H1 (cell line): ENCODE data around the gene MAGOHB. TPM values are rescaled to one million over a fixed set of nuclear protein-coding genes. Genes with fewer than 3 reads are reported as not detected.

Source experiments
- CTCF ChIA-PET: fragments of 300-600 bp; sonication (Branson Sonifier 250); formaldehyde crosslinking; loops from one replicate; lab custom pipeline; 2021; ENCODE audit not compliant: partially characterized antibody; lab: Charles Lee
- POLR2A ChIA-PET: fragments of 300-600 bp; sonication (Branson Sonifier 250); formaldehyde crosslinking; loops from one replicate; lab custom pipeline; 2021; ENCODE audit warnings: inconsistent platforms; ENCODE audit not compliant: partially characterized antibody; lab: Charles Lee
- DNase-seq, 2 experiments: peaks; one replicate each; pipeline versions ENCODE4 v3.0.0 to v3.0.0-alpha.2; 2010 to 2022; ENCODE audit warnings: low spot score in 2 of 2, low read depth in 1 of 2, mixed read lengths in 1 of 2
- FAIRE-seq: peaks from 2 replicates; lab custom pipeline; 2011; peaks lifted over from hg19 to GRCh38; lab: Jason Lieb, UNC
- H2AFZ ChIP-seq: 2 replicates; pipeline ENCODE4 v1.8.1; 2012; ENCODE audit warnings: low read length, inconsistent platforms
- H2AK5ac ChIP-seq: 2 replicates; pipeline ENCODE4 v1.6.1; 2013; ENCODE audit warnings: low read depth, low read length
- H2BK120ac ChIP-seq: replicated peaks from 2 replicates; pipeline ENCODE3; 2013; ENCODE audit warnings: low read depth, low read length, inconsistent platforms
- H2BK12ac ChIP-seq: 2 replicates; pipeline ENCODE4 v1.6.1; 2013; ENCODE audit warnings: low read depth, low read length
- H2BK15ac ChIP-seq: 2 replicates; pipeline ENCODE4 v1.6.1; 2013; ENCODE audit warnings: low read length
- H2BK20ac ChIP-seq: 2 replicates; pipeline ENCODE4 v1.6.1; 2013; ENCODE audit warnings: low read length
- H2BK5ac ChIP-seq: 2 replicates; pipeline ENCODE4 v1.6.1; 2013; ENCODE audit warnings: low read depth, low read length
- H3K14ac ChIP-seq: 2 replicates; pipeline ENCODE4 v1.6.1; 2013; ENCODE audit warnings: inconsistent platforms; ENCODE audit not compliant: insufficient read length
- H3K18ac ChIP-seq: 2 replicates; pipeline ENCODE4 v1.6.1; 2013; ENCODE audit warnings: low read length; ENCODE audit errors: extremely low read depth
- H3K23ac ChIP-seq: 2 replicates; pipeline ENCODE4 v1.6.1; 2013; ENCODE audit warnings: inconsistent platforms; ENCODE audit not compliant: insufficient read length
- H3K23me2 ChIP-seq: 2 replicates; pipeline ENCODE4 v1.6.1; 2013; ENCODE audit warnings: low read depth, low read length
- H3K27ac ChIP-seq: 2 replicates; pipeline ENCODE4 v1.6.1; 2011; ENCODE audit warnings: low read depth, low read length, inconsistent platforms
- H3K27me3 ChIP-seq, 4 experiments: replicated peaks in 1 of 4; 1 replicate in 1 of 4; 2 replicates in 3 of 4; pipeline versions ENCODE4 v1.6.1 to v1.8.1; 2011 to 2013; ENCODE audit warnings: low read length in 3 of 4, mild to moderate bottlenecking in 3 of 4, inconsistent platforms in 2 of 4, mixed read lengths in 2 of 4, moderate library complexity in 1 of 4; ENCODE audit not compliant: control insufficient read depth in 3 of 4, insufficient read depth in 3 of 4; ENCODE audit errors: extremely low read depth in 1 of 4
- H3K36me3 ChIP-seq, 4 experiments: 2 replicates each; pipeline versions ENCODE4 v1.6.1 to v1.8.1; 2011 to 2013; ENCODE audit warnings: mild to moderate bottlenecking in 4 of 4, low read length in 3 of 4, moderate library complexity in 2 of 4, control low read depth in 1 of 4, inconsistent platforms in 1 of 4; ENCODE audit not compliant: insufficient read depth in 4 of 4, control insufficient read depth in 2 of 4
- H3K4ac ChIP-seq: replicated peaks from 2 replicates; pipeline ENCODE3; 2013; ENCODE audit warnings: low read length, low read depth, mixed read lengths, inconsistent platforms; ENCODE audit not compliant: insufficient read length
- H3K4me1 ChIP-seq, 4 experiments: replicated peaks in 1 of 4; 1 replicate in 1 of 4; 2 replicates in 3 of 4; pipeline versions ENCODE4 v1.6.1 to v1.8.1; 2011 to 2013; ENCODE audit warnings: low read length in 3 of 4, inconsistent platforms in 2 of 4, mixed read lengths in 1 of 4; ENCODE audit not compliant: insufficient read depth in 4 of 4, control insufficient read depth in 3 of 4
- H3K4me2 ChIP-seq, 2 experiments: 2 replicates each; pipeline versions ENCODE4 v1.6.1 to v1.8.1; 2011 to 2013; ENCODE audit warnings: low read depth in 2 of 2, low read length in 2 of 2, control low read depth in 1 of 2, inconsistent platforms in 1 of 2, mild to moderate bottlenecking in 1 of 2; ENCODE audit not compliant: insufficient read depth in 1 of 2
- H3K4me3 ChIP-seq, 4 experiments: fragments of 200-600, 300-600 bp in 1 of 4; sonication (generic), shearing (Covaris generic), sonication (Bioruptor Twin) in 1 of 4; 2 replicates each; pipeline versions ENCODE4 v1.5.1 to v1.8.1; 2011 to 2016; ENCODE audit warnings: low read length in 4 of 4, low read depth in 3 of 4, control low read depth in 2 of 4, inconsistent platforms in 2 of 4, mild to moderate bottlenecking in 2 of 4, mixed read lengths in 1 of 4, moderate library complexity in 1 of 4; ENCODE audit not compliant: insufficient read depth in 2 of 4; ENCODE audit errors: extremely low read depth in 1 of 4
- H3K56ac ChIP-seq: replicated peaks from 2 replicates; pipeline ENCODE3; 2013; ENCODE audit warnings: low read depth, mild to moderate bottlenecking, mixed read lengths, low read length, inconsistent platforms; ENCODE audit not compliant: insufficient read length
- H3K79me1 ChIP-seq: 2 replicates; pipeline ENCODE4 v1.6.1; 2013; ENCODE audit warnings: low read depth, low read length, control low read depth
- H3K79me2 ChIP-seq, 2 experiments: 2 replicates each; pipeline versions ENCODE4 v1.6.1 to v1.8.1; 2012 to 2013; ENCODE audit warnings: low read length in 2 of 2, mild to moderate bottlenecking in 2 of 2, inconsistent platforms in 1 of 2; ENCODE audit not compliant: insufficient read depth in 2 of 2, control insufficient read depth in 1 of 2
- H3K9ac ChIP-seq, 4 experiments: replicated peaks in 1 of 4; 1 replicate in 1 of 4; 2 replicates in 3 of 4; pipeline versions ENCODE4 v1.6.1 to v1.8.1; 2011 to 2013; ENCODE audit warnings: low read depth in 3 of 4, low read length in 3 of 4, control low read depth in 2 of 4, mild to moderate bottlenecking in 2 of 4, moderate library complexity in 2 of 4, inconsistent platforms in 1 of 4; ENCODE audit errors: extremely low read depth in 1 of 4
- H3K9me3 ChIP-seq, 2 experiments: 2 replicates each; pipeline versions ENCODE4 v1.6.1 to v1.8.1; 2012 to 2013; ENCODE audit warnings: mild to moderate bottlenecking in 2 of 2, moderate library complexity in 2 of 2, control low read depth in 1 of 2, inconsistent platforms in 1 of 2, low read depth in 1 of 2, low read length in 1 of 2, mixed read lengths in 1 of 2; ENCODE audit not compliant: insufficient read depth in 2 of 2
- H4K20me1 ChIP-seq, 2 experiments: replicated peaks in 1 of 2; 2 replicates each; pipeline versions ENCODE3 to v1.8.1; 2011 to 2013; ENCODE audit warnings: inconsistent platforms in 2 of 2, low read length in 2 of 2, mild to moderate bottlenecking in 1 of 2; ENCODE audit not compliant: insufficient read depth in 2 of 2, control insufficient read depth in 1 of 2
- H4K5ac ChIP-seq: 2 replicates; pipeline ENCODE4 v1.6.1; 2013; ENCODE audit warnings: low read length, low read depth, mixed read lengths, inconsistent platforms; ENCODE audit not compliant: insufficient read length
- H4K8ac ChIP-seq: 2 replicates; pipeline ENCODE4 v1.8.0; 2013; ENCODE audit warnings: mild to moderate bottlenecking, moderate library complexity, low read length, inconsistent platforms; ENCODE audit not compliant: insufficient read depth; ENCODE audit errors: extremely low read depth
- H4K91ac ChIP-seq: replicated peaks from 2 replicates; pipeline ENCODE3; 2013; ENCODE audit warnings: low read length, mixed read lengths, inconsistent platforms; ENCODE audit not compliant: insufficient read length
- CHD2 ChIP-seq: IDR thresholded peaks from 2 replicates; pipeline ENCODE4 v1.6.1; 2012; ENCODE audit warnings: low read length, improper control_type of control experiment
- CTBP2 ChIP-seq: IDR thresholded peaks from 2 replicates; pipeline ENCODE4 v1.7.0; 2011; ENCODE audit warnings: borderline replicate concordance, mild to moderate bottlenecking, moderate library complexity, mixed read lengths, low read length; ENCODE audit not compliant: insufficient read depth, insufficient read length
- EGR1 ChIP-seq: IDR thresholded peaks from 2 replicates; pipeline ENCODE4 v1.6.1; 2011; ENCODE audit warnings: low read depth, low read length, borderline replicate concordance
- SUZ12 ChIP-seq: fragments of 200-600 bp; sonication (generic); IDR thresholded peaks from 2 replicates; pipeline ENCODE4 v1.6.1; 2012; ENCODE audit warnings: mild to moderate bottlenecking, inconsistent platforms, low read length, moderate library complexity, mixed read lengths
- TCF12 ChIP-seq: IDR thresholded peaks from 2 replicates; pipeline ENCODE4 v1.6.1; 2011; ENCODE audit warnings: low read depth, mild to moderate bottlenecking, low read length
- WGBS, 2 experiments: shearing (Covaris generic) in 1 of 2; methylation state at CpG; one replicate each; pipeline versions ENCODE4 v1.1.6 to v1.1.7; 2013 to 2015; ENCODE audit warnings: low lambda C conversion rate in 2 of 2, mixed read lengths in 2 of 2, inconsistent platforms in 1 of 2, low coverage in 1 of 2, missing lambda C conversion rate in 1 of 2; ENCODE audit not compliant: insufficient replicate concordance in 2 of 2, insufficient coverage in 1 of 2, insufficient read length in 1 of 2; ENCODE audit errors: extremely low coverage in 1 of 2, missing lambda C conversion rate in 1 of 2; 5-methylcytosine and 5-hydroxymethylcytosine counted together
- polyA plus RNA-seq, 7 experiments: library from polyadenylated mRNA; depleted of rRNA in 3 of 7; stranded (reverse) in 5 of 7; unstranded in 2 of 7; fragments of >200 nt in 5 of 7; fragments of 200-250 nt in 2 of 7; gene quantifications; 1 replicate in 5 of 7; 2 replicates in 1 of 7; 4 replicates in 1 of 7; pipeline versions ENCODE4 v1.2.1 to v1.2.3, GENCODE V29; 2011 to 2013; ENCODE audit warnings: missing spikeins in 2 of 7, mixed read lengths in 2 of 7
- total RNA-seq: library from RNA; stranded (reverse); fragmentation: NEBNext Ultra II Directional; extraction: Animal tissue kit (Norgen Biotek cat#: 25700); gene quantifications from 2 replicates; pipeline ENCODE4 v1.2.1, GENCODE V29; 2021

The MAGOHB gene
- total and polyA plus RNA-seq, 2 of the 8 experiments (the other 6 are each of a cell fraction or from before 2014, with no cell fraction given) = 21.5 to 53.7 TPM

GRCh38 chr12:10554228-10554755 is 59.1 kb downstream of the MAGOHB start:
- H3K14ac ChIP-seq = no peak overlapping the region
- TF ChIP-seq SUZ12 = no peak
- TF ChIP-seq CTBP2 = no peak
- no peak for TF ChIP-seq CHD2
- no peak for TF ChIP-seq EGR1
- TF ChIP-seq TCF12 = no peak

More at GRCh38 chr12:10554228-10554755, 59.1 kb downstream of the MAGOHB start:
- Histone ChIP-seq H3K27me3 (no peaks in the 10 kb centered on the region), H4K20me1 (no peaks in the 10 kb centered on the region), H4K91ac (no peak overlapping the region), H3K23ac (no peak overlapping the region), H3K18ac (no peak overlapping the region), H3K36me3 (no peaks in the 10 kb centered on the region), H2BK15ac (no peak overlapping the region), H2AK5ac (no peak overlapping the region), H2BK120ac (no peak overlapping the region), H3K79me2 (no peaks in the 10 kb centered on the region), H2BK12ac (no peak overlapping the region), H3K23me2 (no peaks in the 10 kb centered on the region), H2AFZ (peak overlapping the region; percentile 71; the same call in 1 of the 2 replicates), H3K27ac (no peak overlapping the region), H3K56ac (no peak overlapping the region), H2BK20ac (no peak overlapping the region), H3K4me1 (peaks cover 0 to 5% (median 2%) of the 10 kb centered on the region in 4 experiments; a peak in 2 of 7 replicates), H3K4me3 (no peak overlapping the region), H3K9ac (no peak overlapping the region), H2BK5ac (no peak overlapping the region), H3K4me2 (no peak overlapping the region), H4K8ac (no peak overlapping the region), H3K4ac (no peak overlapping the region), H3K79me1 (no peaks in the 10 kb centered on the region), H4K5ac (no peak overlapping the region), H3K9me3 (no peaks in the 10 kb centered on the region)
- ChIA-PET POLR2A (no interaction called here), CTCF (interaction anchor here (1.0 kb wide), 1 partner anchor 187 kb away, joined by 3 read pairs; no protein-coding TSS in a partner anchor)
- FAIRE-seq (no peak), DNase-seq (no peak)
- 94% methylated on average over 6 of the region's 6 CpGs; no CpG with 5 or more reads in 1 of the 2 experiments for WGBS, 2 experiments
